ENCODE results near the gene CRYBB2.

- TF ChIP-seq SP1 (IDR thresholded peaks at IDR 0.05) (no peak), LEF1 (IDR thresholded peaks at IDR 0.05; ENCODE audit: borderline replicate concordance) (no peak), BHLHE40 (IDR thresholded peaks at IDR 0.05; ENCODE audit: borderline replicate concordance) (no peak), FOXM1 (IDR thresholded peaks at IDR 0.05; ENCODE audit: borderline replicate concordance) (no peak), TARDBP (IDR thresholded peaks at IDR 0.05) (no peak), HDGF (IDR thresholded peaks at IDR 0.05; ENCODE audit: borderline replicate concordance) (no peak), L3MBTL2 (conservative IDR thresholded peaks at IDR 0.05) (no peak), FOXA1 (IDR thresholded peaks at IDR 0.05) (no peak), PKNOX1 (IDR thresholded peaks at IDR 0.05) (no peak)
Observed at GRCh38 chr22:25212337-25212736, 7.1 kb upstream of the CRYBB2 start.

Data from HEK293T (cell line).